Epithelial cell of proximal tubule (primary cell): ENCODE data around the gene FAM219A. TPM values are rescaled to one million over a fixed set of nuclear protein-coding genes. Genes with fewer than 3 reads are reported as not detected.
"Not testable (repeated sequence)": the region's sequence is repeated elsewhere in the genome, so short reads cannot be mapped to it uniquely, and the experiment has no call there.

Source experiments
- DNase-seq: peaks from one replicate; pipeline ENCODE4 v3.0.0-alpha.2; 2011; ENCODE audit warnings: low read depth
- H3K4me3 ChIP-seq: 2 replicates; pipeline ENCODE4 v1.5.1; 2011; ENCODE audit warnings: low read depth, mild to moderate bottlenecking, low read length
- CTCF ChIP-seq: conservative IDR thresholded peaks from 2 replicates; pipeline ENCODE4 v1.5.1; 2012; ENCODE audit warnings: low read depth, mild to moderate bottlenecking, low read length
- total RNA-seq: library from RNA; depleted of rRNA; stranded (reverse); fragments of >200 nt; gene quantifications from 2 replicates; pipeline ENCODE4 v1.2.3, GENCODE V29; 2015

The FAM219A gene
- total RNA-seq, 1 donor from 2014 or later, result 30.7 TPM

- DNase-seq, result no peak
- no peak for TF ChIP-seq CTCF
- H3K4me3 ChIP-seq, result no peak overlapping the region
These were observed 27.5 kb upstream of the FAM219A start for GRCh38 chr9:34485822-34486221.

- TF ChIP-seq CTCF, result no peak
- DNase-seq, result no peak
- H3K4me3 ChIP-seq, result no peak overlapping the region
These were observed 26.3 kb upstream of the FAM219A start for GRCh38 chr9:34484678-34485077.

- DNase-seq, H3K4me3 ChIP-seq: not testable (repeated sequence)
These were observed 24.4 kb upstream of the FAM219A start for GRCh38 chr9:34482746-34483145.

- H3K4me3 ChIP-seq, DNase-seq: not testable (repeated sequence)
These were observed 23.2 kb upstream of the FAM219A start for GRCh38 chr9:34481620-34482019.

GRCh38 chr9:34479431-34479866, 21.1 kb upstream of the FAM219A start:
- DNase-seq, result no peak
- H3K4me3 ChIP-seq, result no peak overlapping the region
- no peak for TF ChIP-seq CTCF

GRCh38 chr9:34477541-34477940, 19.2 kb upstream of the FAM219A start:
- DNase-seq, result no peak
- no peak for TF ChIP-seq CTCF
- no peak overlapping the region for H3K4me3 ChIP-seq

- no peak for DNase-seq
- no peak overlapping the region for H3K4me3 ChIP-seq
- no peak for TF ChIP-seq CTCF
These were observed 16.7 kb upstream of the FAM219A start for GRCh38 chr9:34475097-34475496.

- TF ChIP-seq CTCF, result no peak
- DNase-seq, result no peak
- H3K4me3 ChIP-seq, result no peak overlapping the region
These were observed 7.1 kb upstream of the FAM219A start for GRCh38 chr9:34465468-34465867.
